Cardiac fibroblast (primary cell): ENCODE results near the gene FUNDC1.

Experiments
- DNase-seq, 2 donors: peaks; one replicate each; pipeline versions ENCODE4 v3.0.0 to v3.0.0-alpha.2; 2010; ENCODE audit warnings: low read depth in 2 of 2
- H3K4me3 ChIP-seq, 2 donors: replicated peaks in 1 of 2; 1 replicate in 1 of 2; 2 replicates in 1 of 2; pipeline ENCODE4 v1.5.1; 2011; ENCODE audit warnings: low read depth in 2 of 2, low read length in 2 of 2, mild to moderate bottlenecking in 2 of 2, moderate library complexity in 1 of 2
- CTCF ChIP-seq: IDR thresholded peaks from one replicate; pipeline ENCODE4 v1.5.1; 2011; ENCODE audit warnings: low read depth, mild to moderate bottlenecking, low read length, inconsistent platforms

The FUNDC1 gene, protein sequence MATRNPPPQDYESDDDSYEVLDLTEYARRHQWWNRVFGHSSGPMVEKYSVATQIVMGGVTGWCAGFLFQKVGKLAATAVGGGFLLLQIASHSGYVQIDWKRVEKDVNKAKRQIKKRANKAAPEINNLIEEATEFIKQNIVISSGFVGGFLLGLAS

GRCh38 chrX:44542567-44543325 is at the start of gene FUNDC1:
Gene FUNDC1, minus strand, starts transcription at chrX:44542859. Its CDS starts 27 bp downstream, at chrX:44542832.
- peak; percentile 27 for TF ChIP-seq CTCF
- DNase-seq: peak; percentile 94 to 96
- H3K4me3 ChIP-seq: peak within 1 kb of the TSS; percentile 62 to 69

GRCh38 chrX:44585866-44586265 is 43.2 kb upstream of the FUNDC1 start:
- no peak for TF ChIP-seq CTCF
- DNase-seq: no peak
- no peak overlapping the region for H3K4me3 ChIP-seq

DNA sequence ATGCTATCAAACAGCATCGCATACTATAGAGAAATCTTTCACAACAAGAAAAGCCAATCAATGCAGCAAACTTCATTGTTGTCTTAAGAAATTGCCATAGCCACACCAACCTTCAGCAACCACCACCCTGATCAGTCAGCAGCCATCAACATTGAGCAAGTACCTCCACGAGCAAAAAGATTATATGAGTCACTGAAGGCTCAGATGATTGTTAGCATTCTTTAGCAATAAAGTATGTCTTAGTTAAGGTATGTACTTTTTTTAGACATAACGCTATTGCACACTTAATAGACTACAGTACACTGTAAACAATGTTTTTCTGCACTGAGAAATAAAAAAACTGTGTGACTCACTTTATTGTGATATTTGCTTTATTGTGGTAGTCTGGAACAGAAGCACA is 37.8 kb upstream of the FUNDC1 start:
- DNase-seq: peak; percentile 17 to 73
- no peak overlapping the region for H3K4me3 ChIP-seq
- TF ChIP-seq CTCF: no peak

DNA sequence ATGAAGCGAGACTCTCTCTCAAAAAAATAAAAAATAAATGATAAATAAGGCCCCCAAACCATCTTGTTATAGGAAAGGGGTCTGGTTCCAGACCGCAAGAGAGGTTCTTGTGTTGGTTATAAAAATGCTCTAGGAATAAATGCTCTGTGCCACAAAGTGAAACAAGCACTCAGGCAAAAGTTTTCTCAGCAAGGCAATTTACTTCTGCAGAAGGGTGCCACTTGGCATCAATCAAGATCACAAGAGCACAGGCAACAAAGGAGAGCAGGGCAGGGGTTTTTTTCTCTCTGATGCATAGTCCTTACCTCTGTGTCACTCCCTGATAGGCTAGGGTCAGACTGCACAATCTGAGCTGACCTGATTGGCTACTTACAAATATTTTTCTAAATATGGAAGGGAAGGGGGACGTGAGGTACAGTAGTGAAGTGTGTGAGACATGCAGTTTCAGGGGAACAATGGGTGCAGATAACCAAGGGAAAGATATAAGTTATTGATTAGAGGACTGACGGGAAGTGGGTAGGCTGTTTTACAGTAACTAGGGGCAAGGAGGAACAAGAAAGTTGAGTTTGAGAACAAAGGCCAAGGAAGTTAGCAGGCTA is 29.8 kb upstream of the FUNDC1 start:
- H3K4me3 ChIP-seq: no peak overlapping the region
- no peak for TF ChIP-seq CTCF
- DNase-seq: no peak

GRCh38 chrX:44570522-44570921 is 27.9 kb upstream of the FUNDC1 start:
- H3K4me3 ChIP-seq: no peak overlapping the region
- TF ChIP-seq CTCF: no peak
- DNase-seq: peak; percentile 25 to 39

- DNase-seq: peak in 1 of 2 donors; percentile 0
- no peak for TF ChIP-seq CTCF
- no peak overlapping the region for H3K4me3 ChIP-seq
These were observed 26.5 kb upstream of the FUNDC1 start for GRCh38 chrX:44569122-44569521.
